Stimulated activated CD8-positive, alpha-beta memory T cell treated with anti-CD3 and anti-CD28 coated beads, Interleukin-7, amount 100 ng/mL, for 24 hours (primary cell): Measurements from ENCODE around the gene FCHSD2.
A peak's percentile ranks its signal among the peaks of the same experiment; 100 is the strongest.
"Not testable (repeated sequence)": the region's sequence is repeated elsewhere in the genome, so short reads cannot be mapped to it uniquely, and the experiment has no call there.

Source experiments
- DNase-seq: peaks from one replicate; pipeline ENCODE4 v3.0.0-alpha.2; 2020; ENCODE audit warnings: low read depth

Gene FCHSD2

GRCh38 chr11:72817966-72818365 is 324.2 kb downstream of the FCHSD2 start:
- no peak for DNase-seq

DNA sequence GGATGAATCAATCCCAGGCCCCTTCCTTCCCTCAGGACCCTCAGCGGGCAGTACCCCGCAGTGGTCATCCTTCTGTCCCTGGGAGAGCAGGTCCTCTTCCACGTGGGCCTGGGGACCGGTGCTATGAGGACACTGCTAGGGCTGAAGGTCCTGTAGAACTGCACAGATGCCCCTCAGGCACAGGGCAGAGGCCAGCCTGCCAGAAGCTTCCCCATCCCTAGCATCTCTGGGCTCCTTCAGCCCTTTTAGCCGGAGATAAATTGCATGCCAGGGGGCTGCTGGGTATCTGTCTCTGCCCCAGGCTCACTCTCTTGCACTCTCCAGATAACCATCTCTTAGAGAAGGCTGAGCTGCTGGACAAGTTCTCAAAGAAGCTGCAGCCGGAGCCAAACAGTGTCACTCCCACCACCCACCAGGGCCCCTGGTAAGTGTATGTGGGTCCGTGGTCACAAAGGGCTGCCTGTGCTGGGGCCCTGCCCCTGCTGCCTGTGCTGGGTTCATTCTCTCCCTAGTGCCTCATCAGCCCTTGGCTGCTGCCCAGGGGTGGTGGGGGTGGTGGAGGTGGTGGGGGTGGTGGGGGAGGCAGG is 325.6 kb downstream of the FCHSD2 start:
- no peak for DNase-seq

DNA sequence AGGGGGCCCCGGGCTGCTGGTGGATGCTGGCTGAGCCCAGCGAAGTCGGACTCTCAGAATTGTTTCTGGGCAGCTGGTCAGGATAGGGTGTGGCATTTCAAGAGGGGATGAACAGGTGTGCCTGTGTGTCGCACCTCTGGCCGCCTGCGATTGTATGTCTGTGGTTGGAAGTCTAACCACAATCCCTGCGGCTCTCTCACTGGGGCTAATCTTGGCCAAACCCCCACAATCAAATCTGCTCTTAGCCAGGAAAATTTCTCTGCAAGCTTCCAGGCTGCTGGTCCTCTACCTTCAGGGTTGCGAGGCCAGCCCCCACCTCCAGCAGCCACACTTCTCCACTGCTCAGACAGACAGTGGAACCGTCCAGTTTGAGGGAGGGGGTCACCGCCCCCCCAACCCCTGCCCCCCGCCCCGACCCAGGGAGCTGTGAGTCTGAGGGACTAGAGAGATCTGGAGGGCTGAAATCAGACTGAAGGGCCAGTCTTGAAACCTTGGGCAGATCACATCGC is 327.0 kb downstream of the FCHSD2 start:
- no peak for DNase-seq

DNA sequence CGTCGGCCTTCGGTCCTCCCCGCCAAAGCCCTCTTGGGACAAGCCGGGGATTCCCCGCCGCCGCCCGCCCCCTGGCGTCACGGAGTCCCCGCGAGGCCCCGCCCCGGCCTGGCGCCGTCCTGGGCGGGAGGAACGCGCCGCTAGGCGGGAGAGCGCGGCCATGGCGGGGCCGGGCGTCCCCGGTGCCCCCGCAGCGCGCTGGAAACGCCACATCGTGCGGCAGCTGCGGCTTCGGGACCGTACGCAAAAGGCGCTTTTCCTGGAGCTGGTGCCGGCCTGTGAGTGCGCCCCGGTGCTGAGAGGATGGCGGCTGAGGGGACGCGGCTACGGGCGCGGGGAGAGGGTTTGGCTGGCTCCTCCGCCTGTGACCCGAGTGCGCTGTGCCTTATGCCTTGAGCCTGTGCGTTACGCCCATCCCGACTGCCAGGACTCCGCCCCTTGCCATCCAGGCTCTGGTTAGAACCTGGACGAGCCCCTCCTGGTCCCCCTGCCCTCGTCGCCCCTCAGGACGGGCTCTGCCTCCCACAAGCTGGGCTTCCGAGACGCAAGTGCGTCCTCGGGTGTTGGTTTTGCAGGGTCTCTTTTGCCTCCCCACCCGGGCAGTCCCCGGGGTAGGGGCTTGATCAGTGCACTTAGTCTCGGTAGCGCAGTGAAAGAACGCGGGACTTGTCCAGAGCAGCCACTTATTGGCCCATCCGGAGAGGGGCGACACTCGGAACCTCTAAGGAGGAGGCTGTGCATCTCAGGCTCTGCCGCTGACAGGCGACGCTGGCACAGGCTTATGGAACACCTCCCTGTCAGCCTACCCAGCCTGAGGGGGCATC is 327.6 kb downstream of the FCHSD2 start, which contains the start of gene ATG16L2:
Gene ATG16L2, plus strand, starts transcription at position 126 of the 824 bp plus-strand sequence. Its CDS starts 35 bp downstream, at position 161.
- DNase-seq, result peak; percentile 27

- DNase-seq, result peak; percentile 78
Measured at GRCh38 chr11:72813740-72814285, 328.3 kb downstream of the FCHSD2 start.

DNA sequence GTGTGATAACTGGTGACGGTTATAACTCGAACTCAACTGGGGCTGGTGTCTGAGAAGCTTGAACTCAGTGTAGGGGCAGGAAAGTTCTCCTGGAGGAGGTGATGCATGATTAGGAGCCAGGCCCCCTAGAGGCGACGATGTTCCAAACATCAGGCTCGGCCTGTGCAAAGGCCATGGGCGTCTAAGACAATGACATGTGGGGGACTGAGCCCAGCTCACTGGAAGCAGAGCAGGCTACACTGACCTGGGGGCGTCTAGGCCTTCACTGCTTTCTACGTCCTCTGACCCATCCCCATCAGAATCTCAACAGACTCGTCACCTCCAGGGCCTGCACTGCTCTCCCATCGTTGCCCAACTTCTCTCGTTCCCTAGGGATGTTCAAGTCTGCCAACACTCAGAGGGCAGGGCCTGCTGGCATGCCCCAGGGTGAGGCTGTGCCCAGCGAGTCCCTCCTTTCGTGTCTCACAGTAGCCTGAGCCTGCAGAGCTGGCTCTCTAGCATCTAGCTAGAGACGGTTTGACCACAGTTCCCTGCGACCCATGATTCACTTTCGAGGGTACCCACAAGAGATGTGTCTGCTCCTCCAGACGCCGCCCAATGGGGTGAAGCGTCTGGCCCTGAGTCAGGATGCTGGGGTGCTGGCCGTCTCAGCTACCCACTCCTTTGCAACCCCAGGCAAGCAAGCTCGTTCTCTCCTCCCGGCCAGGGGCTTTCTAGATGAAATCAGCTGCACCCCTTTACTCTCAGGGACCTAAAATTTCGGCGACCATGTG is 329.0 kb downstream of the FCHSD2 start:
- peak; percentile 59 for DNase-seq

- no peak for DNase-seq
Measured at GRCh38 chr11:72812604-72812966, 329.5 kb downstream of the FCHSD2 start.

- not testable (repeated sequence) for DNase-seq
Measured at GRCh38 chr11:72811686-72812085, 330.4 kb downstream of the FCHSD2 start.

DNA sequence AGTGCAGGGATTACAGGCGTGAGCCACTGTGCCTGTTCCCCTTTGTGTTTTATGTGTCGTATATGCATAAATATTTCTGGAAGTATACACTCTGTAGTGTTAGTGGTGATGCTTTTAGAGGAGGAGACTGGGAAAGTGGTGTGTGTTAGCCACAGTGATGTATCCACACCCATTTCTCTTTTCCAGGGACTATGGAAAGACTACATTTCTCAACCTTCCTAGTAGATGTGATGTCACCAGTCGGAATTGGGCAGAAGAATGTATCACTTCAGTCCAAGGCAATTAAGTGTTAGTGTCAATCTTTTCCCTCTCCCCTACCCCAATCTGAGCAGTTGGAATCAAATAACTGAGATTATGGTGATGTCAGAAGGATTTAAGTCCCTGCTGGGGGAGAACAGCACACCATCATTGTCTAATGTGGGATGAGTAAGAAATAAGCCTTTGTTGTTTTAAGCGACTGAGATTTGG is 333.8 kb downstream of the FCHSD2 start:
- no peak for DNase-seq

DNA sequence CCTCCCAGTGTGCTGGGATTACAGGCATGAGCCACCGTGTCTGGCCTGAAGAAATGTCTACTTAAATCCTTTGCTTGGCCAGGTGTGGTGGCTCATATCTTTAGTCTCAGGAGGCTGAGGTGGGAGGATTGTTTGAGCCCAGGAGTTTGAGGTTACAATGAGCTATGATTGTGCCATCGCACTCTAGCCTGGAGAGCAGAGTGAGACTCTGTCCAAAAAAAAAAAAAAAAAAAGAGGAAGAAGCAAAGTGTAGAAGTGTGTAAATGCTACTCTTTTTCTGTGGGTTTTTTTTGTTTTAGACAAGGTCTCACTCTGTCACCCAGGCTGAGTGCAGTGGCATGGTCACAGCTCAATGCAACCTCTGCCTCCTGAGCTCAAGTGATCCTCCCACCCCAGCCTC is 334.3 kb downstream of the FCHSD2 start:
- no peak for DNase-seq

DNA sequence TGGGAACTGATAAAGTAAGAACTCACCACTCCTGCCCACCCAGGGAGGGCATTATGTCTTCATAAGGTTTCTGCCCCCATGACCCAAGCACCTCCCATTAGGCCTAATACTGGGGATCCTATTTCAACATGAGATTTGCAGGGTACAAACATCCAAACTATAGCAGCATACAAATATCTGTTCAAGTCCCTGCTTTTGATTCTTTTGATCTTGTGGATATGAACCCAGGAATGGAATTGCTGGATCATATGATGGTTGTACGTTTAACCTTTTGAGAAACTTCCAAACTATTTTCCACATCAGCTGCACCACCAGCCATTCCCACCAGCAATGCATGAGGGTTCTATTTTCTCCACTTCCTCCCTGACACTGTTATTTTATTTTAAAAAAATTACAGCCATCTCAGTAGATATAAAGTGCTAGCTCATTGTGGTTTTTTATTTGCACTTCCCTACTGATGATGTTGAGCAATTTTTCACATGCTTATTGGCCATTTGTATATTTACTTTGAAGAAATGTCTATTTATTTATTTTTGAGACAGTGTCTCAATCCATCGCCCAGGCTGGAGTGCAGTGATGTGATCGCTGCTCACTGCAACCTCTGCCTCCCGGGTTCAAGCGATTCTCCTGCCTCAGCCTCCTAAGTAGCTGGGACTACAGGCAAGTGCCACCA is 335.0 kb downstream of the FCHSD2 start:
- no peak for DNase-seq

DNA sequence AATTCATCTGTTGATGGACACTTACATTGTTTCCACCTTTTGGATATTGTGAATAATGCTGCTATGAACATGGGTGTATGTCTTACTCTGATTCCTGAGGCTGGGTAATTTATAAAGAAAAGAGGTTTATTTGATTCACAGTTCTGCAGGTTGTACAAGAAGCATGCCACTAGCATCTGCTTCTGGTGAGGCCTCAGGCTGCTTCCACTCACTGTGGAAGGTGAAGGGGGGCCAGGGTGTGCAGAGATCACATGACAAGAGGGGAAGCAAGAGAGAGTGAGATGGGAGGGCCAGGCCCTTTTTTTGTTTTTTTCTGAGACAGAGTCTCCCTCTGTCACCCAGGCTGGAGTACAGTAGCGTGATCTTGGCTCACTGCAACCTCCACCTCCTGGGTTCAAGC is 335.7 kb downstream of the FCHSD2 start:
- DNase-seq, result not testable (repeated sequence)

GRCh38 chr11:72805216-72805615 is 336.9 kb downstream of the FCHSD2 start:
- DNase-seq, result no peak

- DNase-seq, result no peak
Measured at GRCh38 chr11:72802822-72803221, 339.3 kb downstream of the FCHSD2 start.

- no peak for DNase-seq
Measured at GRCh38 chr11:72799441-72799840, 342.7 kb downstream of the FCHSD2 start.

- DNase-seq, result no peak
Measured at GRCh38 chr11:72798361-72798760, 343.8 kb downstream of the FCHSD2 start.

DNA sequence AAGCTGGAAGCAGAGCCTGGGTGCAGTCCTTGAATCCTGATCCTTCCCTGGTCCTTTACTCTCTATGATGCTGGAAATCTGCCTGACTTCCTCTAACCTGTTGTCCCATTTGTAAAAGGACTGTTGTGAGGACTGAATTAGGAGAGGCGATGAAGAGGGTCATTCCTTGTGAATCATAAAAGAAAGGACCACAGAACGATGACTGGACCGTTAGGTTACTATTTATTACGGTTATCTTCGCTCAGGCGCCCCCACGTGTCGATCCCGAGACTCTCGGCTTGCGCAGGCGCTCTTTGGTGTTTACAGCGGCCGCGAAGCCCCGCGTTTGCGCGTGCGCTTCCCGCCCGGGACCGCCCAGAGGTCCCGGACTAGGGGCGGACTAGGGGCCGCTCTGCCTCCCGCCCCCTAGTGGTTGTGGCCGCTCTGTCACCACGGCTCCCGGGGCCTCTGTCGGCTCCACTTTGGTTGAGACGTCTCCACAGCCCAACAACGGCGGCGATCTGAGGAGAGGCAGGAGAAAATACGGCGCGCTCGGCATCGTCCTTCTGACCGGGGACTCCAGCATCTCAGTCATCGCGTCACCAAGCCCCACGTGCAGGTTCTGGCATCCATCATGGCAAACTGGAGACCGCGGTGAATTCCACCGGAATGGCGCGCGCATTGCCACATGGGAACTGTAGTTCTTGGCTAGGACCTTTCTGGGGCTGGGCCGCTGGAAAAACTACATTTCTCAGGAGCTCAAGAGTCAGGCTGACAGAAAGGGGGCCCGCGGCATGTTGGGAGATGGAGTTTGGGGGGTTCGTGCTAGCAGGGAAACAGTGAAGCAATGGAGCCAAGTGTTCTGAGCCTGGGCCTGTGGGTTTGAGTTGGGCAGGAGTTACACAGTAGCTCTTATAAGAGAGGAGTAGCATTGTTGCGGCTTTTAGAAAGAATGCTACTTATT is 348.4 kb downstream of the FCHSD2 start, which contains the start of gene STARD10:
Gene STARD10, minus strand, starts transcription at position 623 of the 943 bp plus-strand sequence. CDS start 12,866 bp downstream, outside the sequence.
- DNase-seq, result peak; percentile 84

- DNase-seq, result no peak
Measured at GRCh38 chr11:72793076-72793424, 349.1 kb downstream of the FCHSD2 start.

DNA sequence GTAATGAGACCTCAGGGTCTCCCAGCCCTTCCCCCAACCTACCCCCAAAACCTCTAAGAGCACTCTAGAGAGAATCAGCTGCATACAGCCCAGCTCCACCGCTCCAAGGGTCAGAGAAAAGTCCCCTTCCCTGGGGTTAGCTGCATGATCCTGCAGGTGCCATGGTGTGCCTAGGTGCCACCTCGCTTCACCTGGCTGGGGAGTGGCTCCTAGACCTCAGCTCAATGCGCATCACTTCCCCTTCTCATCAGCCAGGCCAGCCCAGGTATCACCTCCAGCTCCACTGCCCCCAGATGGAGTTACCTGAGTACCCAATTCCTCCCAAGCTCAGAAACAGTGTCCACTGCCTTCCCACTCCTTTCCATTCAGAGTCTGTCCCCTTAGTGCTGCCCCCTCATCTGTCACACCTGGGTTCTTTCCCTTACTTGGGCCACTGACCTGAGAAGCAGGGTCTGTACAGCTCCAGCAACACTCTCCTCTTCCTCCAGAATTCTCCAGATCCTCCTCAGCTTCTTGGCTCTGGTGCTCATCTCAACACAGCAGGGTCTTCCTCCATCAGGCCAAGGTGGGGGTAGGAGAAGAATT is 349.6 kb downstream of the FCHSD2 start:
- no peak for DNase-seq

- not testable (repeated sequence) for DNase-seq
Measured at GRCh38 chr11:72791228-72791627, 350.9 kb downstream of the FCHSD2 start.
